ENCODE data around the gene DSCAML1. TPM values are rescaled to one million over a fixed set of nuclear protein-coding genes. Genes with fewer than 3 reads are reported as not detected.
"Not testable (repeated sequence)": the region's sequence is repeated elsewhere in the genome, so short reads cannot be mapped to it uniquely, and the experiment has no call there.

DSCAML1 gene
- total and polyA plus RNA-seq, 9 of the 15 experiments (the other 6 are each of a cell fraction or from before 2014, with no cell fraction given), result not detected

DNA sequence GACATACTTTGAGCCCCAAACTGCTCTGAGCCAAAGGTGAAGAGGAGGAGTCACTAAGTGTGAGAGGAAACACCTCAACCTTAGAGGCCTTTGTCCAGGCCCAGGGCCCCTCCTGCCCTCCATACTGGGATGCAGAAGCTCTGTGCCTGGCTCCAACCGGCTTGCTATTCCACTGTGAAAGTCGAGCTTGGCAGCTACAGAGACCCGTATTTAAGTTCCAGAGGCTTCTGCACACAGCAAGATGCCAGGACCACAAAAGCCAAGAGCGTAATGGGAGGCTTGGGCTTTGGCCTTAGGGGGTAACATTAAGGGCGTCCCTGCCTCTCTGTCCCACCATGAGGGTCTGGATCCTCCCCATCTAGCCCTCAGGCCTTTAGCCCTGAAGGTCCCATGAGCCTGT, 31.9 kb downstream of the DSCAML1 start:
- peaks cover 32 to 39% of the 10 kb centered on the region in 2 experiments; a peak in 4 of 5 replicates for H3K27me3 ChIP-seq (ENCODE audit: control insufficient read depth in 2 of 2, insufficient read depth in 2 of 2, low read length in 2 of 2)
- in situ Hi-C loops (cut with MboI), result no loop called here
- no peak overlapping the region for H3K4me2 ChIP-seq (ENCODE audit: insufficient read depth, low read length)
- CTCF ChIA-PET (ENCODE audit: low intra/inter-chr PET ratio), result no interaction called here
- H3K4me1 ChIP-seq (replicated peaks in 1 of 2; ENCODE audit: control insufficient read depth in 2 of 2, insufficient read depth in 2 of 2, low read length in 2 of 2), result no peaks in the 10 kb centered on the region
- no peak overlapping the region for H3K4me3 ChIP-seq
- no peak overlapping the region for H3K9ac ChIP-seq (ENCODE audit: insufficient read depth in 1 of 2, low read depth in 2 of 2, low read length in 2 of 2)
- intact Hi-C loops (cut with micrococcal nuclease), result no loop called here
- no TSS peak for BruUV-seq (replicated peaks)
- H3K27ac ChIP-seq (ENCODE audit: extremely low read depth, low read depth, low read length), result no peak overlapping the region
- POLR2A ChIA-PET, result interaction anchor here (0.7 kb wide), 1 partner anchor 10 kb away, joined by 3 read pairs; no protein-coding TSS in a partner anchor
- WGBS (ENCODE audit: insufficient coverage, low coverage, missing lambda C conversion rate), result 1% methylated on average over 5 of the region's 5 CpGs
- no peak for ATAC-seq
- no peak for DNase-seq (ENCODE audit: extremely low read depth in 1 of 4, low spot score in 3 of 4)
- no peaks in the 10 kb centered on the region for H3K9me3 ChIP-seq (replicated peaks; ENCODE audit: control insufficient read depth, insufficient read depth, low read depth, low read length)
- no peaks in the 10 kb centered on the region for H3K36me3 ChIP-seq (ENCODE audit: control insufficient read depth, insufficient read depth, low read length)
- FAIRE-seq, result no peak
- H2AFZ ChIP-seq (ENCODE audit: low read depth, low read length), result no peak overlapping the region
- H4K20me1 ChIP-seq (replicated peaks; ENCODE audit: control insufficient read depth, insufficient read depth, low read length), result no peaks in the 10 kb centered on the region; the same call in none of the 2 replicates
- no peaks in the 10 kb centered on the region for H3K79me2 ChIP-seq (ENCODE audit: control insufficient read depth, insufficient read depth, low read length)
- no peaks in the 10 kb centered on the region for H3K9me1 ChIP-seq (ENCODE audit: control insufficient read depth, insufficient read depth, low read length)
- TF ChIP-seq ETV1 (tag; conservative IDR thresholded peaks at IDR 0.05; ENCODE audit: low read depth) (no peak), MED1 (CRISPR knock-in tag; IDR thresholded peaks at IDR 0.05; ENCODE audit: borderline replicate concordance) (no peak), GATAD2A (IDR thresholded peaks at IDR 0.05) (no peak), FOSL1 (tag; conservative IDR thresholded peaks at IDR 0.05) (no peak), ZNF699 (CRISPR knock-in tag; IDR thresholded peaks at IDR 0.05; ENCODE audit: insufficient replicate concordance) (no peak), RFX5 (IDR thresholded peaks at IDR 0.05; ENCODE audit: low read depth, low read length) (no peak), ZNF282 (CRISPR knock-in tag; IDR thresholded peaks at IDR 0.05) (no peak), TEAD1 (CRISPR knock-in tag; IDR thresholded peaks at IDR 0.05) (no peak)
- TF ChIP-seq, protein P1, sequence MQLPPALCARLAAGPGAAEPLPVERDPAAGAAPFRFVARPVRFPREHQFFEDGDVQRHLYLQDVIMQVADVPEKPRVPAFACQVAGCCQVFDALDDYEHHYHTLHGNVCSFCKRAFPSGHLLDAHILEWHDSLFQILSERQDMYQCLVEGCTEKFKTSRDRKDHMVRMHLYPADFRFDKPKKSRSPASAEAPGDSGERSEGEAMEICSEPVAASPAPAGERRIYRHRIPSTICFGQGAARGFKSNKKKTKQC (CRISPR knock-in tag; IDR thresholded peaks at IDR 0.05), result no peak

DNA sequence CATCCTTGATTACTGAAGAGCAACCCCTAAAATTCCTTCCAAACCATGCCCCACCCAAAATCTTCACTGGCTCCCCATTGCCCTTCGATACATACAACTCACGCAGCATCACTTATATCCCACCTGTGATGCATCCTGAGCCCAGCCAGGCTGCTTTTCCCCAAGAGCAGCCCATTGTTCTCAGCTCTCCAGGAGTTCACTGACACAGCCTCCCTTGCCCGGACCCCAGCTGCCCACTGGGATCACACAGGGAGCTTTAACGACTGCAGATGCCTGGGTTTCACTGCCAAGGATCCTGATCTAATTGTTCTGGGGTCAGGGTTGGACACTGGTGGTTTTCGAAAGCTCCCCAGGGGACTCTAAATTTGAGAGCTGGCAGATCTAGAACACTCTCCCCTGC, 33.6 kb downstream of the DSCAML1 start:
- in situ Hi-C loops (cut with MboI); H3K79me2 ChIP-seq (ENCODE audit: control insufficient read depth, insufficient read depth, low read length); DNase-seq (ENCODE audit: extremely low read depth in 1 of 4, low spot score in 3 of 4); H3K9ac ChIP-seq (ENCODE audit: insufficient read depth in 1 of 2, low read depth in 2 of 2, low read length in 2 of 2); H2AFZ ChIP-seq (ENCODE audit: low read depth, low read length); H4K20me1 ChIP-seq (replicated peaks; ENCODE audit: control insufficient read depth, insufficient read depth, low read length); H3K9me1 ChIP-seq (ENCODE audit: control insufficient read depth, insufficient read depth, low read length); BruUV-seq (replicated peaks); H3K9me3 ChIP-seq (replicated peaks; ENCODE audit: control insufficient read depth, insufficient read depth, low read depth, low read length); ATAC-seq; H3K4me1 ChIP-seq (replicated peaks in 1 of 2; ENCODE audit: control insufficient read depth in 2 of 2, insufficient read depth in 2 of 2, low read length in 2 of 2); CTCF ChIA-PET (ENCODE audit: low intra/inter-chr PET ratio); H3K27ac ChIP-seq (ENCODE audit: extremely low read depth, low read depth, low read length); FAIRE-seq; intact Hi-C loops (cut with micrococcal nuclease); H3K4me2 ChIP-seq (ENCODE audit: insufficient read depth, low read length); POLR2A ChIA-PET; H3K36me3 ChIP-seq (ENCODE audit: control insufficient read depth, insufficient read depth, low read length); H3K4me3 ChIP-seq: not testable (repeated sequence)
- 0% methylated on average over 4 of the region's 5 CpGs for WGBS (ENCODE audit: insufficient coverage, low coverage, missing lambda C conversion rate)
- peaks cover 36 to 51% of the 10 kb centered on the region in 2 experiments for H3K27me3 ChIP-seq (ENCODE audit: control insufficient read depth in 2 of 2, insufficient read depth in 2 of 2, low read length in 2 of 2)

Data from K562 (cell line).